HG03139 (cell line): ENCODE measurements around the gene PNPLA3.

Source experiments
- ATAC-seq: cut with Tn5 transposase; IDR thresholded peaks from one replicate; pipeline ENCODE4 v1.9.1; 2021; ENCODE audit not compliant: unreplicated experiment

Gene PNPLA3

GRCh38 chr22:43923631-43924464, at the start of gene PNPLA3:
Gene PNPLA3 (plus strand): TSS chr22:43923805. CDS start chr22:43923912, 107 bp downstream.
- ATAC-seq: no peak

- ATAC-seq: no peak
Measured at GRCh38 chr22:43876866-43877509, 46.6 kb upstream of the PNPLA3 start.

GRCh38 chr22:43878079-43878795, 45.4 kb upstream of the PNPLA3 start:
- no peak for ATAC-seq

- no peak for ATAC-seq
Measured at GRCh38 chr22:43878831-43879550, 44.6 kb upstream of the PNPLA3 start.

GRCh38 chr22:43879901-43880540, 43.6 kb upstream of the PNPLA3 start:
- no peak for ATAC-seq

GRCh38 chr22:43880541-43880991, 43.0 kb upstream of the PNPLA3 start:
- ATAC-seq: no peak

- ATAC-seq: no peak
Measured at GRCh38 chr22:43881091-43882061, 42.2 kb upstream of the PNPLA3 start.

- ATAC-seq: no peak
Measured at GRCh38 chr22:43882122-43882767, 41.4 kb upstream of the PNPLA3 start.

- no peak for ATAC-seq
Measured at GRCh38 chr22:43883012-43883661, 40.5 kb upstream of the PNPLA3 start.

GRCh38 chr22:43883719-43884415, 39.7 kb upstream of the PNPLA3 start:
- no peak for ATAC-seq

GRCh38 chr22:43884600-43885318, 38.8 kb upstream of the PNPLA3 start:
- peak; percentile 62 for ATAC-seq

GRCh38 chr22:43885319-43885671, 38.3 kb upstream of the PNPLA3 start:
- ATAC-seq: no peak

- no peak for ATAC-seq
Measured at GRCh38 chr22:43885786-43886185, 37.8 kb upstream of the PNPLA3 start.

GRCh38 chr22:43886231-43886630, 37.4 kb upstream of the PNPLA3 start:
- ATAC-seq: no peak

GRCh38 chr22:43887391-43887790, 36.2 kb upstream of the PNPLA3 start:
- ATAC-seq: no peak

- ATAC-seq: no peak
Measured at GRCh38 chr22:43888740-43889139, 34.9 kb upstream of the PNPLA3 start.

GRCh38 chr22:43889201-43889859, 34.3 kb upstream of the PNPLA3 start:
- ATAC-seq: no peak
